Psoas muscle (tissue), 8 donors: Measurements from ENCODE around the gene YIPF2. TPM values are rescaled to one million over a fixed set of nuclear protein-coding genes. Genes with fewer than 3 reads are reported as not detected.
"Not testable (repeated sequence)": the region's sequence is repeated elsewhere in the genome, so short reads cannot be mapped to it uniquely, and the experiment has no call there.

Experiments used
- ATAC-seq, 4 donors: fragments of 200-7000 bp; cut with Tn5 transposase; one replicate each; pipeline ENCODE4 v1.9.1; 2020; ENCODE audit warnings: moderate library complexity in 3 of 4, mild to moderate bottlenecking in 2 of 4
- DNase-seq, 2 donors: peaks; one replicate each; pipeline ENCODE4 v3.0.0-alpha.2; 2020
- H3K27ac ChIP-seq: fragments of 200-600 bp; one replicate; pipeline ENCODE4 v1.8.0; 2022
- H3K27me3 ChIP-seq, 3 donors: fragments of 200-600 bp in 1 of 3; one replicate each; pipeline versions ENCODE4 v1.6.1 to v1.8.0; 2013 to 2022; ENCODE audit warnings: low read length in 2 of 3, mild to moderate bottlenecking in 2 of 3, moderate library complexity in 1 of 3; ENCODE audit not compliant: insufficient read depth in 3 of 3
- H3K36me3 ChIP-seq, 2 donors: fragments of 200-600 bp in 1 of 2; one replicate each; pipeline versions ENCODE4 v1.6.1 to v1.8.0; 2013 to 2022; ENCODE audit warnings: low read depth in 1 of 2, mild to moderate bottlenecking in 1 of 2, moderate library complexity in 1 of 2; ENCODE audit not compliant: insufficient read depth in 1 of 2
- H3K4me1 ChIP-seq: fragments of 200-600 bp; one replicate; pipeline ENCODE4 v1.8.0; 2022
- H3K4me3 ChIP-seq: fragments of 200-600 bp; one replicate; pipeline ENCODE4 v1.8.0; 2022; ENCODE audit warnings: mild to moderate bottlenecking
- H3K9me3 ChIP-seq: fragments of 200-600 bp; one replicate; pipeline ENCODE4 v1.8.0; 2022
- CTCF ChIP-seq: fragments of 200-600 bp; IDR thresholded peaks from one replicate; pipeline ENCODE4 v1.8.0; 2022; ENCODE audit warnings: antibody characterized with exemption
- WGBS, 3 donors: extraction: QIAGEN DNeasy Blood & Tissue Kit; methylation state at CpG; one replicate each; pipeline versions ENCODE4 v1.1.6 to v1.1.7; 2013; 5-methylcytosine and 5-hydroxymethylcytosine counted together
- intact Hi-C, 2 donors: fragments of 100-400 bp; cut with DNase I; formaldehyde crosslinking; loops; one replicate each; pipeline versions ENCODE4 v1.11.0 to v1.14.2; 2022
- polyA plus RNA-seq, 3 donors: library from polyadenylated mRNA; stranded (reverse); fragments of 200-250 nt; gene quantifications; one replicate each; pipeline ENCODE4 v1.2.3, GENCODE V29; 2013
- total RNA-seq, 4 donors: library from RNA; stranded (reverse); fragmentation: NEBNext Ultra II Directional in 2 of 4; extraction: Animal tissue kit (Norgen Biotek cat#: 25700) in 2 of 4; gene quantifications; one replicate each; pipeline versions ENCODE4 v1.2.1 to v1.2.4, GENCODE V29; 2021 to 2023
- donor health status: healthy with polysubstance abuse.
- donor health status: DM: no; HTN: no; CAD: no; lungs with moderate emphysema.
- donor health status: Bipolar disorder and iron deficiency.
- donor health status: healthy.
- donor health status: DM: yes; HTN: yes; CAD: no.
- donor health status: DM: no; HTN: no; CAD: no.
- donor health status: DM: no; HTN: no; CAD: no.
- donor health status: DM: yes; HTN: yes; CAD: no.

Gene YIPF2
- total and polyA plus RNA-seq, 7 donors: 12.1 to 18.5 (median 16.9) TPM

DNA sequence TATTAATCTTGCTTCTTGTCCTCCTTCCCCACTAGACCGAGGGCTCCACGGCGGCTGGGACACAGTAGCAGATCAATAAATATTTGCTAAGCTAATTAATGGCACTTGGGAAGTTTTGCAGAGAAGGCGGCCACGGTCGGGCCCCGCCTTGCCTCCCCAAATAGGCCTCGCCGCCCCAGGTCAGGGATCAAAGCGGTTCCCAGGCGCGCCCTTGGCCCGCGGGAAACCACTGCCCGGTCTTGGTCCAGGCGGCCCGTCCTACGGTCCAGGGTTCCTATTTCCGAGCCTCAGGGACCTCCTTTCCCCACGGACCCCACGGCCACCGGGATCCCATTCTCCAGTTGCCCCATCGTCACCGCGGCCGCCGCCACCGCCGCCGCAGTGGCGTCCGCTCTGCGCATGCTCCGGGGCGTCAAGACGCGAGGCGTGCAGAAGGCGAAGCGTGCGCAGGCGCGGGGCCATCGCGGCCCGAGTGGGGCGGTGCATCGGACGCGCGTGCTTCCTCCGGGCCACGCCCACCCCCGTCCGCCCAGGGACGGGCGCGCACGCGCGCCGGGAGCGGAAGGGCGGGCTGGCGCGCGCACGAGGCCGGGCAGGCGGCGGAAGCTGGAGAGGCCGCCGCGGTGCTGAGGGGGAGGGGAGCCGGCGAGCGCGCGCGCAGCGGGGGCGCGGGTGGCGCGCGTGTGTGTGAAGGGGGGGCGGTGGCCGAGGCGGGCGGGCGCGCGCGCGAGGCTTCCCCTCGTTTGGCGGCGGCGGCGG lies 32.1 kb upstream of the YIPF2 start, which contains the start of gene SMARCA4:
TSS of gene SMARCA4 (plus strand) at position 717 of the 759 bp plus-strand sequence. CDS start 23,122 bp downstream, outside the sequence.
- Histone ChIP-seq H3K27ac (peak within 1 kb of the TSS; percentile 95), H3K27me3 (no peaks in the 10 kb centered on the region), H3K36me3 (no peaks in the 10 kb centered on the region), H3K4me3 (peak within 1 kb of the TSS; percentile 71), H3K9me3 (no peaks in the 10 kb centered on the region), H3K4me1 (peaks cover 27% of the 10 kb centered on the region)
- intact Hi-C loops: loop anchor here in 1 of 2 donors (2.0 kb wide), 1 partner anchor 16 kb away; no protein-coding TSS in a partner anchor
- 0% methylated on average over 37 to 93 of the region's 100 CpGs for WGBS, 3 donors
- DNase-seq (peak; percentile 99), ATAC-seq (peak; percentile 96 to 97 (median 97))
- no peak for TF ChIP-seq CTCF

GRCh38 chr19:10959277-10959968 lies 31.0 kb upstream of the YIPF2 start:
- H3K36me3 ChIP-seq, intact Hi-C loops, H3K9me3 ChIP-seq, DNase-seq, H3K27me3 ChIP-seq, ATAC-seq: not testable (repeated sequence)
- whole genome bisulfite sequencing, 3 donors: 92 to 96% (median 95%) methylated on average over 19 of the region's 19 CpGs
- H3K4me3 ChIP-seq: peak overlapping the region; percentile 71
- H3K27ac ChIP-seq: peak overlapping the region; percentile 95
- peaks cover 18% of the 10 kb centered on the region for H3K4me1 ChIP-seq

DNA sequence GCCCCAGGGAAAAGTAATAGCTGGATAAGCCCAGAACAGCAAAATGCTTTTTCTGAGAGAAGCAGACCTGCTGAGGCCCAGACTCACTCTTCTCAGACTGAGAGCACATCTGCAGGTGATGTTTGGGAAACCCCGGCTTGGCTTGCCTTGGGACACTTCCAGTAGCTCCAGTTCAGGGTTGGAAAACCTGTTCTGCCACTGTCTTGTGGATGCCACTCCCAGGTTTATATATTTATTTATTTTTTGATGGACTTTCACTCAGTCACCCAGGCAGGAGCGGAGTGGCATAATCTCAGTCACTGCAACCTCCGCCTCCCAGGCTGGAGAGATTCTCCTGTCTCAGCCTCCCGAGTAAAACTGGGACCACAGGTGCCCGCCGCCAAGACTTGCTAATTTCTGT lies 24.4 kb upstream of the YIPF2 start:
- H3K36me3 ChIP-seq: no peaks in the 10 kb centered on the region
- WGBS, 3 donors: 89 to 96% (median 92%) methylated on average over 6 of the region's 6 CpGs
- TF ChIP-seq CTCF: no peak
- no peak overlapping the region for H3K4me3 ChIP-seq
- DNase-seq (no peak), ATAC-seq (no peak)
- no peaks in the 10 kb centered on the region for H3K9me3 ChIP-seq
- H3K4me1 ChIP-seq: peaks cover 7% of the 10 kb centered on the region
- no peaks in the 10 kb centered on the region for H3K27me3 ChIP-seq
- H3K27ac ChIP-seq: no peak overlapping the region
- intact Hi-C loops: no loop called here

GRCh38 chr19:10946958-10947657 lies 18.7 kb upstream of the YIPF2 start:
- Histone ChIP-seq H3K9me3 (no peaks in the 10 kb centered on the region), H3K27me3 (no peaks in the 10 kb centered on the region), H3K4me3 (no peak overlapping the region), H3K27ac (no peak overlapping the region), H3K4me1 (peaks cover 7% of the 10 kb centered on the region), H3K36me3 (no peaks in the 10 kb centered on the region)
- no peak for DNase-seq
- no peak for ATAC-seq
- TF ChIP-seq CTCF: no peak
- intact Hi-C loops: loop anchor here in 1 of 2 donors (10.0 kb wide), 1 partner anchor 68 kb away; no protein-coding TSS in a partner anchor
- WGBS, 3 donors: 69 to 79% (median 73%) methylated on average over 6 of the region's 6 CpGs
